NCI-H2171 treated with DMSO at 0.1 percent for 48 hours (cell line): Measurements from ENCODE around the gene C11orf65.
A peak's percentile ranks its signal among the peaks of the same experiment; 100 is the strongest.
"Not testable (repeated sequence)": the region's sequence is repeated elsewhere in the genome, so short reads cannot be mapped to it uniquely, and the experiment has no call there.

Experiments used
- DNase-seq: peaks from one replicate; lab custom pipeline; 2025; lab: John Stamatoyannopoulos, UW

Gene C11orf65

DNA sequence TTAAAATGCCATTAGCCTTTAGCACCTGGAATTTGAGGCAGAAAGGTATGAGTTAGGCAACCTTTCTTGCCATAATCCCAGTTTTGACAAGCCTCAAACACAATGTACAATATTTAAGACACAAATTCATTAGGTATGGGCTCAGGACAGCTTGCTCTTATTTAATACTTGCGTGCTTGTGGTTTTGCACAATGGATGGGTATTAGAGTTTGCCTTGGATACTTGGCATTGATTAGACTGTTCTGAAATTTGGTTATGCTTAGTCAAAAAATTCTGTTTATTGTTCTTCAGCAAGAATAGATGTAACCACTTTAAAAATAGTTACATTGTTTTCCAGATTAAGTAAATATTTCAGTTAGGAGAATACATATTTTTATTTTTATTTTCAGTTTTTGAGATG is 5.4 kb upstream of the C11orf65 start:
- DNase-seq: no peak

DNA sequence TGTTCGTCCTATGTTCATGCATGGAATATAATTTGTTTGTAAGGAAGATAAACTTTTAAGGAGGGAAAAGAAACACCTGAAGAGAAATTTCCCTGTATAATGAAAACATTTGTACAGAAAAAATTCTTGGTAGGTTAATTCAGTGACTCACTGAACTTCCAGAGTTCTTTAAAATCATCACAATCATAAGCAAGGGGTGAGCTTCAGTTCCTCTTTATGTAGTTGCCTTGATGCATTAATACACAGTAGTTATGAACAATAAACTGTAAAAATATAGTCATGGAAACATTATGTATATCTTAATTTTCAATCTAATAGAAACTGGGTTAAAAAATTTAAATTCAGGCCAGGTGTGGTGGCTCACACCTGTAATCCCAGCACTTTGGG is 1.1 kb upstream of the C11orf65 start:
- DNase-seq: no peak

DNA sequence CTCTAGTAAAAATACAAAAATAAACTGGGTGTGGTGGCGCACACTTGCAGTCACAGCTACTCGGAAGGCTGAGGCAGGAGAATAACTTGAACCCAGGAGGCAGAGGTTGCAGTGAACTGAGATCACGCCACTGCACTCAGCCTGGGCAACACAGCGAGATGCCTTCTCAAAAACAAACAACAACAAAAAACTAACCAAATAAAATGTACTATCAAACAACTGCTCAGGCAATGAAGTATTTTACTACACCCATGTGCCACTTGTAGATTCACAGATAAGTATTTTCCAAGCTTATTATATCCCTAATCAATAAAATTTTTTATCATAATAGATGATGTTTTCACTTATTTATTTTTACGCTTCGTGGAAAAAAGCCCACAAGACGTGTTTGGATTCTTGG is 924 bp downstream of the C11orf65 start:
- no peak for DNase-seq

DNA sequence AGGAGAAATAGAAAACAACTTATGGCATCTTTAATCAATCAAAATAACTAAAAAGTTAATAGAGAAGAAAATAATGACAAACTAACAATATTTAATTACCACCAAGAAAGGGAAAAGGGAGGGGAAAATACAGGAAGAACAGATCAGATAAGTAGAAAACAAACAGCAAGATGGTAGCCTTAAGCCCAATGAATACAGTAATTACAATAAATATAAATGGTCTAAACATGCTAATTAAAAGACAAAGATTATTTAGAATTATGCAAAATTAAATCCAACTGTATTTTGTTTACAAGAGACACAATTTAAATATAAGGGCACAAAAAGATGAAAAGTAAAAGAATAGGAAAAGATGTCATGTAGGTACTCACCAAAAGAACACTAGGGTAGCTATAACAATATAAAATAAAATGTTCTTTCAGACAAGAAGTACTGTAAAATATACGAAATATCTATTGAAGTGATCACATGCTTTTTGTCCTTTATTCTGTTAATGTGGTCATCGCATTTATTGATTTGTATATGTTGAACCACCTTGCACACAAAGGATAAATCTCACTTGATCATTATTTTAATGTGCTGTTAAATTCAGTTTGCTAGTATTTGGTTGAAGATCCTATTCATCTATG is 14.0 kb downstream of the C11orf65 start:
- no peak for DNase-seq

DNA sequence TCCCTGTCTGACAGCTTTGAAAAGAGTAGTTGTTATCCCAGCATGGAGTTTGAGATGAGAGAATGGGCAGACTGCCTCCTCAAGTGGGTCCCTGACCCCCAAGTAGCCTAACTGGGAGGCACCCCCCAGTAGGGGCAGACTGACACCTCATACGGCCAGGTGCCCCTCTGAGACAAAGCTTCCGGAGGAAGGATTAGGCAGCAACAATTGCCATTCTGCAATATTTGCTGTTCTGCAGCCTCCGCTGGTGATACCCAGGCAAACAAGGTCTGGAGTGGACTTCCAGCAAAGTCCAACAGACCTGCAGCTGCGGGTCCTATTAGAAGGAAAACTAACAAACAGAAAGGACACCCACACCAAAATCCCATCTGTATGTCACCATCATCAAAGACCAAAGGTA is 25.9 kb downstream of the C11orf65 start:
- not testable (repeated sequence) for DNase-seq

DNA sequence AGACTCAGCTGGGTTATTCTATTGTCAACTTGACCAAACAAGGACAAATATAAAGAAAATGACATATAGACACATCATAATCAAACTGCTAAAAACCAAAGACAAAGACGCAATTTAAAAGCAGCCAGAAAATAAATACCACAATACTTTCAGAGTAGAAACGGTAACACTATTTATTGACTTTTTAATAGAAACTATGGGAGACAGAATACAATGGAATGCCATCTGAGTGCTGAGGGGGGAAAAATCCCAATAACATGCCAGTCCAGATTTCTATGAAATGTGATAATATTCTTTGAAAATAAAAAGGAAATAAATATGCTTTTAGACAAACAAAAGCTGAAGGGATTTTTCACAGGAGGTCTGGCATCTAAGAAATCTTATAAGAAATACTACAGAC is 30.7 kb downstream of the C11orf65 start:
- no peak for DNase-seq

DNA sequence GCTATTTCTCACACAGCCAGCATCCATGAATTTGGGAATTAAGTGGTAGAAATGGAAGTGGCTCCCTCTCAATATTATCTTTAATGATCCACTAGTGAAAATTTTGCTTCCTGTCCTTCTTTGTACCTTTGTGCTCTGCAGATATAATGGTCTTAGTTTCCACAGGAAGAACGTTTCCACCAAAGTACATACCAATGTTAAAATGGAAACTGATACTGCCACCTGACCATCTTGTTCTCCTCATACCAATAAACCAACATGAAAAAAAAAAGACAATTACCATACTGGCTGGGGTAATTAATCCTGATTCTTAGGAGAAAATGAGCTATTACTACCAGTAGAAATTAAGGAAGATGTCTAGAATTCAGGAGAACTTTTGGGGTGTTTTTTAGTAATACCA is 32.3 kb downstream of the C11orf65 start:
- no peak for DNase-seq

DNA sequence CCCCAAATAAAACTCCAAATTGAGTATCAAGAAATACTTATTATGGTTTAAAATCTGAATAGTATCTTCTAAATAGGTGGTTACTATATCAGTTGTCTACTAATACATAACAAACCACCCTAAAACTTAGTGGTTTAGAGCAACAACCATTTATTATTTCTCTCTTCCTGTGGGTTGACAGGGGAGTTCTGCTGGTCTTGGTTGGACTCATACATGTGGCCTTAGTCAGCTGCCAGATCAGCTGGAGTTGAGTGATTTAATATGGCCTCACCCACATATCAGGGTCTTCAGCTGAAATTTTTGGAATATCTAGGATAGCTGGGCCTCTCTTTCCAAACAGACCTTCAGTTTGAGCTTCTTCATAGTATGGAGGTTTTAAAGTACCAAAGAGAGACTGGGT is 34.5 kb downstream of the C11orf65 start:
- DNase-seq: no peak

DNA sequence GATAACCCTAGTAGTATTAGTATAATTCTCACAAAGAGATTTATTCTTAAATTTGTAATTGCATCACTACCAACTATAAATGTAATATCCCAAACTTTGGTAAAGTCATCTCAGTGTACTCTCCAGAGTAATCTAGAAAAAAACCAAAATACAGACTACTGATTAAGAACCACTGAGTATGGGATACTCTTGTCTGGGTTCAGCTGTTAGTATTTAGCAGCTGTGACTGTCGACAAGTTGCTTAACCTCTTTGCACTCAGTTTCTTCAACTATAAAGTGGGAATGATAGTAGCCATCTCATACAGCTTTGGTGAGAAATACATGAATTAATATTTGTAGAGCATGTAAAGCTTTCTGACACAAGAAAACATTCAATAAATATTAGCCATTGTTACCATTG is 35.3 kb downstream of the C11orf65 start:
- no peak for DNase-seq

DNA sequence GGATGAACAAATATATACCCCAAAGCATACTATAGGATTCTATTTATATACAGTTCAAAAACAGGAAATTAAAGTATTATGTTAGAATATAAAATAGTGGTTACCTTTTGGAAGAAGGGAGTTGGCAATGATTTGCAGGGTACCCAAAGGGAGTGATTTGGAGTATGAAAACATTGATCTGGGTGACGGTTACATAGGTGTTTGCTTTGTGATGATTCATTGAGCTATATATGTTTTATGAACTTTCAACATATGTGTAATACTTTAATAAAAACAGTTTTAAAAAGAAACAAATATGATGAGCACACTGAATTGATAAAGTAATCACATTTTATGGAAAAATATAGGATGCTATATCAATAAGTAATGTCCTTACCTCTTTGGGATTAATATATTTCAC is 36.0 kb downstream of the C11orf65 start:
- DNase-seq: no peak

DNA sequence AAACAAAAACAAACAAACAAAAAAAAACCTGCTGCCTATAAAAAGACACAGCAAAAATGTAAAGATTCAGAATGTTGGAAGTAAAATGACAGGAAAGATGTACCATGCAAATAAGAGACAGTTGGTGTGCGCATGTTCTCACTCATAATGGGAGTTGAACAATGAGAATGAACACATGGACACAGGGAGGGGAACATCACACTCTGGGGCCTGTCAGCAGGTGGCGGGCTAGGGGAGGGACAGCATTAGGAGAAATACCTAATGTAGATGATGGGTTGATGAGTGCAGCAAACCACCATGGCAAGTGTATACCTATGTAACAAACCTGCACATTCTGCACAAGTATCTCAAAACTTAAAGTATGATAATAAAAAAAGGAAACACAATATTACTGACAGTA is 49.8 kb downstream of the C11orf65 start:
- peak; percentile 26 for DNase-seq

DNA sequence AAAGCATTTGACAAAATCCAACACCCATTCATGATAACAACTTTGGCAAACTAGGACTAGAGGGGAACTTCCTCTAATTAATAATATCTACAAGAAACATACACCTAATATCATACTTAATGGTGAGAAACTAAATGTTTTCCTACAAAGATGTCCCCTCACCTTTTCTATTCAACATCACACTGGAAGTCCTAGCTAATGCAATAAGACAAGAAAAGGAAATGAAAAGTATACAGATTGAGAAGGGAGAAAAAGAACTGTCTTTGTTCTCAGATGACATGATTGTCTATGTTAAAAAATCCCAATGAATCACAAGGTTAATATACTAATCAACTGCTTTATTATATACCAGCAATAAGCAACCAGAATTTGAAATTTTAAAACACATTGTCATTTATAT is 52.4 kb downstream of the C11orf65 start:
- DNase-seq: no peak

DNA sequence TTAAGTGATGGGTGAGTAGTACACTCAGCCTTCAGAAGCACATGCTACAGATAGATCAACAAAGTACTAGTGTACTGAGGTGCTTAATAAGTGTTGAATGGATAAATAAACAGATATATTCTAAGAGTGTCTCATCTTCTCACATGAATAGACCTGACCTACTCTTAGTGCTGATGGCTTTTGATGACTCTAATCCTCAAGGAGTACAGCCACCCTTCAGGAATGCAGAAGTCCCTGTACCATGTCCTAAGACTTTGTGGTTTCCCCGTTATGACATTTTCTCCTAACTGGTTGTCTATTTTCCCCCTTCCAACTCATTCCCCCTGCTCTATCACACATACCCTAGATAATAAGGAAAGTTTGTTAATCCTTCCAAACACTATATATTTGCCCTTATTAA is 61.6 kb downstream of the C11orf65 start:
- DNase-seq: no peak

DNA sequence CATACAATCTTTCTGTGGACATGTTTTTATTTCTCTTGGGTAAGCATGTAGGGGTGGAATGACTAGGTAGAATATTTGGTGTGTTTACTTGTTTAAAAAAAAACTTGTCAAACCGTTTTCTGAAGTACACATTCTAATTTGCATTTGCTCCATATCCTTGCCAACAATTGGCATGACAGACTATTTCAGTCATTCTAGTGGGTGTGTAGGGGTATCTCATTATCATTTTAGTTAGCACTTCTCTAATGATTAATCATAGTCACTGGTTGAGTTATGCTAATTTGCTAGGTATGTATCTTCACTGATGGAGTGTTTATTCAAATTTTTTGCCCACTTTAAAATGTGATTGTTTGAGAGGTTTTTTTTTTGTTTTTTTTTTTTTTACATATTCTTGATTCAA is 64.3 kb downstream of the C11orf65 start:
- DNase-seq: no peak

DNA sequence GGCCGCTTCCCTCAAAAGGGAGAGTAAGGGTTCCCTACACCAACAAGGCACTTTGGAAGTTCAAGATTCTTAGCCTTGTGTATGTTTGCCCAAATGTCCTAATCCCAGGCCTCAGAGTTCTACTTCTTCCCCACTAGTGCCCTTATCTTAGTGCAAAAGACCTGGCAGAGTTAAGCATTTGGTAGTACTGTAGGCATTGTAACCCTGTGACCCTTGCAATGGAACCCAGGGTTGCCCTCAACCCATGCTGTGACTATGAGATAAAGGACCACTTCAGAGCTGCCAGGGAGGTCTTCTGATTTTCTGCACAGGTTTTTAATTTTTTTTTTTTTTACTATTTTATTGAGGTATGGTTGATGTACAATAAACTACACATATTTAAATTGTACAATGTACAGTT is 65.1 kb downstream of the C11orf65 start:
- DNase-seq: no peak

DNA sequence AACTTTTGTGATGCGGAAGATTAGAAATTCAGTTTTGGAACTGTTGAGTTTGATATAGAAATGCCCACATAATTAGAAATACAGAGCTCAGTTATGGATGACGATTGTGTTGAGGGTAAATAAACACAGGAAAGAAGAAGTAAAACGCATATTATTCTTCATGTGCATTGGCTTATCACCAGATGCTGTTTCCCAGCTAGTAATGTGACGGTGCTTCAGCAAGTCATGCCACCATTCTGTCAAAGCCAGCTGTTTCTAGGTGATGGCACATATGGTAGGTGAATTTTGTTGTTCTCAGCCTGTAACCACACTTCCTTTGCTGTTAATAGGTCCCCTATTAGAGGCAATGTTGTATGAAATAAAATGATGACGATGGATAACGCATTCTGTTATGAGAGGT is 68.9 kb downstream of the C11orf65 start:
- peak; percentile 54 for DNase-seq

DNA sequence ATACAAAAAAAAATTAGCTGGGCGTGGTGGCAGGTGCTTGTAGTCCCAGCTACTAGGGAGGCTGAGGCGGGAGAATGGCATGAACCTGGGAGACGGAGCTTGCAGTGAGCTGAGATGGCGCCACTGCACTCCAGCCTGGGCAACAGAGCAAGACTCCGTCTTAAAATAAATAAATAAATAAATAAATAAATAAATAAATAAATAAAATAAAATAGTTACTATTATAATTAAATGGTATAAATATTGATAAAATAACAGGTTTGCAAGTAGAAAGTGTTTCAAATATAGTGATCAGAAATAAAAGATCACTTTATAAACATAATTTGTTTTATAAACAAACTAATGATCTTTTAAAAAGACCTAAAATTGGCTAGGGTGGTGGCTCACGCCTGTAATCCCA is 70.7 kb downstream of the C11orf65 start:
- not testable (repeated sequence) for DNase-seq

DNA sequence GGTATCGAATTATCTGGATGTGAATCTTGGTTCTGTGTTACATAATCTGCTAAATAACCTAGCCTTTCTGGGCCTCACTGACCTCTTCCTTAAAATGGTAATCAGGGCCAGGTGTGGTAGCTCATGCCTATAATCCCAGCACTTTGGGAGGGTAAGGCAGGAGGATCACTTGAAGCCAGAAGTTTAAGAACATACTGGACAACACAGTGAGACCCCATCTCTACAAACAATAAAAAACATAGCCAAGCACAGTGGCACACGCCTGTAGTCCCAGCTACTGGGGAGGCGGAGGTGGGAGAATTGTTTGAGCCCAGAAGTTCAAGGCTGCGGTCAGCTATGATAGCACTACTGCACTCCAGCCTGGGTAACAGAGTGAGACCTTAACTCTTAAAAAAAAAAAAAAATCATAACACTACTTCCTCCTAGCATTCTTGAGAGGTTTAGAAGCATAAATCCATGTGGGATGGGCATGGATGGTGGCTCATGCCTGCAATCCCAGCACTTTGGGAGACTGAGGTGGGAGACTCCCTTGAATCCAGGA is 72.5 kb downstream of the C11orf65 start:
- no peak for DNase-seq

DNA sequence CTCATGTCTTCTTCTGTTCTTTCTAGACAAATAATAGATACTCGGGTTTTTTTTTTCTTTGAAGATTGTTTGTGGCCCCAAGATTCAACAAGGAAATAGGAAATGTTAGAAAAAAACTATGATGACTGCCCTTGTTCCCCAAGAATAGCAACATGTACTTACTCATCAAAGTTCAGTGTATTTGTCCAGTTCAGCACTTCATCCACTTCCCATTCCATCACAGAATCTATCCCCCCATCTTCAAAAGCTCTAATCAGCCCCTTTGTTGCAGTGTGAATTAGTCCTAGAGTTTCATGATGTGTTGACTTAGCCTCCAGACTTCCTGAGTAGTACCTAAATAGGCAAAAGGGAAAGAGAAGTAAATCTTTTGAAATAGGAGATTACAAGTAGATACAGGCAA is 74.3 kb downstream of the C11orf65 start:
- no peak for DNase-seq

DNA sequence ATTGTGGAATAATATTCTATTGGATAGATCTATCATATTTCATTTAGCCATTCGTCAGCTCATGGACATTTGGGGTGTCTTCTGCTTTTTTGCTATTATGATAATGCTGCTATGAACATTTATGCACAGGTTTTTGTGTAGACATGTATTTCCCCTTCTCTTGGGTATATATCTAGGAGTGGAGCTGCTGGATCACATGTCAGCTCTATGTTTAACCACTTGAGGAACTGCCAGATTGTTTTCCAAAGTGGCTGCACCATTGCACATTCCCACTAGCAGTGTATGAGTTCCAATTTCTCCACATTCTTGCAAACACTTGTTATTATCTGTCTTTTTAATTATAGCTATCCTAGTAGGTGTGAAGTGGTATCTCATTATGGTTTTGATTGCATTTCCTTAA is 75.0 kb downstream of the C11orf65 start:
- DNase-seq: no peak

DNA sequence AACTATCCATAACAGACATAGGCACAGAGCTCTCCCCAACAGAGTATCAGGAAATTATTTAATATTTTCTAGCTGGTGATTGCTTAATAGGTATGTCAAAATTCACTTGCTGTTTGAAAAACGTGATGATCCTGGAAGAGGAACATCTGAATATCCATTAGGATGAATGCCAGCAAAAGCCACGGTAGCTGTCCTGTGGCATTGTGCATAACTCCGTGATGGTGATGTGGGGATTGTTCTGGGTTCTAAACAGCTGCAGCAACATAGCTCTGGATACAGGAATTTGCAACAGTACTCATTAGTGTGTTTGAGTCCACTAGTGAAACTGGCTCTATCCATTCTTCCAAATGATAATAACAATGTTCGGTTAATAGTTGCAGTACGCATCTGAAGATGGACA is 78.8 kb downstream of the C11orf65 start:
- no peak for DNase-seq

DNA sequence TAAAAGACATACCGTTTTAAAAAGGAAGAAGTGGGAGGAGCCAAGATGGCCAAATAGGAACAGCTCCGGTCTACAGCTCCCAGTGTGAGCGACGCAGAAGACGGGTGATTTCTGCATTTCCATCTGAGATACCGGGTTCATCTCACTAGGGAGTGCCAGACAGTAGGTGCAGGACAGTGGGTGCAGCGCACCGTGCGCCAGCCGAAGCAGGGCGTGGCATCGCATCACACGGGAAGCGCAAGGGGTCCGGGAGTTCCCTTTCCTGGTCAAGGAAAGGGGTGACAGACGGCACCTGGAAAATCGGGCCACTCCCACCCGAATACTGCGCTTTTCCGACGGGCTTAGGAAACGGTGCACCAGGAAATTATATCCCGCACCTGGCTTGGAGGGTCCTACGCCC is 93.8 kb downstream of the C11orf65 start:
- not testable (repeated sequence) for DNase-seq

DNA sequence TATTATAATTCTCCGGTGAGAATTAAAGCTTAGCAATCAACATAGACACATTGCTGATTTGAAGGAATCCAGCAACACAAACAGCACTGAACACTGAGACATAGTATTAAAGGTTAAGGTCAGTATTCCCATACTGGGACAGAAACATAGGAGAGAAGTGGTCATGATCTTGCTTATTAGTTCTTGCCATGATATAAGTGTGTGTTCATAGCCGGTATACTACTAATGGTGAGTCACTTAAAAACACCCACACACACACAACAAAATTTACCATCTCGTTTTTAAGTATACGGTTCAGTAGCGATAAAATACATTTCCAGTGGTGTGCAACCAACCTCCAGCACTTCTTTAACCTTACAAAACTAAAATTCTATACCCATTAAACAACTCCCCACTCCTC is 96.3 kb downstream of the C11orf65 start:
- DNase-seq: no peak

DNA sequence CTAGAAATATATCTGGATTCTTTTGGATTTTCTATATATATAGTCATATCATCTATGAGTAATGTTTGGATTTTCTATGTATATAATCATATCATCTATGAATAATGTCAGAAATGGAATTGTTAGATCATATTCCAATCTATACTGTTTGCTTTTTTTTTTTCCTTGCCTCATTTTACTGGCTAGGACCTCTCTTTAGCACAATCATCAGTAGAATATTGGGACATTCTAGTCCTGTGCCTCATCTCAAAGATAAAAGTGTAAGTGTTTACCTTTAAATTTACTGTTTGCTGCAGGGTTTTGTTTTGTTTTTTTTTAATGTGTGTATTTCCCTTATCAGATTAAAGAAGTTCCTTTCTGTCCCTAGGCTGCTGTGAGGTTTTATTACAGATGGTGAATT is 97.0 kb downstream of the C11orf65 start:
- DNase-seq: no peak

DNA sequence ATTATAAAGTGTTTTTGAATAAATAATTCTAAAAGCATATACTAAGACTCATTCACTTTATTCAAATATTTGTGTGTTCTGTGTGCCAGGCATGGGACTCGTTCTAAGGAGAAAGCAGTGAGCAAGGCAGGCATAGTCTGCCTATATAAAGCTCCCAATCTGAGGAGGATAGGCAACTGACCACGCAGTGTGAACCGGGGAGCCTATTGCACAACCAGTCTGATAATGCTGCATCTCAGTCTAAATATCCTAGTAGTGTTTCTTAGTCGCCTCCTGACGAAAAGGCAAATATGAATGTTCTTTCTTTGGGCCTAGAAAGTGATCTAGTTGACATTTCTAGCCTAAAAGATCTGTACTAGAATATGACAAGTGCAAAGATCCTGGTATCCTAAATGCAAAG is 98.3 kb downstream of the C11orf65 start:
- no peak for DNase-seq
